ENCODE measurements around the gene IFI6. TPM values are rescaled to one million over a fixed set of nuclear protein-coding genes. Genes with fewer than 3 reads are reported as not detected.
A peak's percentile ranks its signal among the peaks of the same experiment; 100 is the strongest.

The IFI6 gene
- total and polyA plus RNA-seq, 2 of the 4 experiments (the other 2 are of a cell fraction) = 7.3 to 16.8 TPM

DNA sequence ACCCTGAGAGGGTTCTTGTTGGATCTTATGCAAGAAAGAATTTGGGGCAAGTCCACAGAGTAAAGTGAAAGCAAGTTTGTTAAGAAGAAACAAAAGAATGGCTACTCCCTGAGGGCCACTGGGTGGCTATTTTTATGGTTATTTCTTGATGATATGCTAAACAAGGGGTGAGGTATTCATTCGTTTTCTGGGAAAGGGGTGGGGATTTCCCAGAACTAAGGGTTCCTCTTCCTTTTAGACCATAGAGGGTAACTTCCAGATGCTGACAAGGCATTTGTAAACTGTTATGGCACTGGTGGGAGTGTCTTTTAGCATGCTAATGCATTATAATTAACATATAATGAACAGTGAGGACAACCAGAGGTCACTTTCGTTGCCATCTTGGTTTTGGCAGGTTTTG lies 18.2 kb upstream of the IFI6 start:
- TF ChIP-seq MAZ (IDR thresholded peaks at IDR 0.05; ENCODE audit: borderline replicate concordance, low read depth, low read length) (no peak), FOS (IDR thresholded peaks at IDR 0.05; ENCODE audit: low read depth, low read length) (no peak), CEBPB (IDR thresholded peaks at IDR 0.05; ENCODE audit: low read depth, low read length) (no peak), MAFK (IDR thresholded peaks at IDR 0.05; ENCODE audit: low read depth, low read length) (0 out of 2 replicates have a peak, but pooled peaks have one; percentile 24)
- TF ChIP-seq, protein P1, sequence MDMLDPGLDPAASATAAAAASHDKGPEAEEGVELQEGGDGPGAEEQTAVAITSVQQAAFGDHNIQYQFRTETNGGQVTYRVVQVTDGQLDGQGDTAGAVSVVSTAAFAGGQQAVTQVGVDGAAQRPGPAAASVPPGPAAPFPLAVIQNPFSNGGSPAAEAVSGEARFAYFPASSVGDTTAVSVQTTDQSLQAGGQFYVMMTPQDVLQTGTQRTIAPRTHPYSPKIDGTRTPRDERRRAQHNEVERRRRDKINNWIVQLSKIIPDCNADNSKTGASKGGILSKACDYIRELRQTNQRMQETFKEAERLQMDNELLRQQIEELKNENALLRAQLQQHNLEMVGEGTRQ (IDR thresholded peaks at IDR 0.05; ENCODE audit: low read depth, low read length) = no peak
- Histone ChIP-seq H2BK20ac (ENCODE audit: low read depth, low read length) (no peak overlapping the region), H3K4me2 (ENCODE audit: low read depth, low read length) (no peak overlapping the region), H3K14ac (replicated peaks; ENCODE audit: low read depth, low read length) (no peak overlapping the region), H3K23ac (ENCODE audit: low read depth, low read length) (no peak overlapping the region), H3K27me3 (ENCODE audit: control insufficient read depth, insufficient read depth, low read length) (peaks cover 40% of the 10 kb centered on the region), H3K4me3 (ENCODE audit: insufficient read depth, low read depth, low read length) (no peak overlapping the region), H2AK5ac (ENCODE audit: low read depth, low read length) (no peak overlapping the region), H2AK9ac (replicated peaks; ENCODE audit: low read depth, low read length, poor library complexity) (no peak overlapping the region), H4K91ac (ENCODE audit: insufficient read depth, low read depth, low read length) (no peak overlapping the region), H3K4ac (ENCODE audit: low read depth, low read length) (peak overlapping the region; percentile 29; the same call in 1 of the 2 replicates), H4K8ac (ENCODE audit: low read depth in 2 of 2, low read length in 2 of 2) (no peak overlapping the region), H3K79me1 (ENCODE audit: low read depth in 1 of 2, low read length in 2 of 2) (no peaks in the 10 kb centered on the region), H2BK5ac (ENCODE audit: low read depth, low read length, poor library complexity, severe bottlenecking) (no peak overlapping the region), H2BK120ac (ENCODE audit: low read depth, low read length) (no peak overlapping the region), H3K4me1 (ENCODE audit: control insufficient read depth, insufficient read depth, low read length) (0 out of 2 replicates have a peak, but pooled peaks cover 2% of the 10 kb centered on the region), H4K20me1 (ENCODE audit: insufficient read depth, low read length) (no peaks in the 10 kb centered on the region), H3K9ac (ENCODE audit: low read depth, low read length) (no peak overlapping the region), H3K56ac (ENCODE audit: extremely low read depth, insufficient read depth, low read length) (no peak overlapping the region), H4K5ac (ENCODE audit: low read depth, low read length) (no peak overlapping the region), H3K36me3 (ENCODE audit: control insufficient read depth, insufficient read depth, low read length) (no peaks in the 10 kb centered on the region), H3K18ac (ENCODE audit: low read depth, low read length) (no peak overlapping the region), H3K9me3 (ENCODE audit: control insufficient read depth, insufficient read depth, low read length) (no peaks in the 10 kb centered on the region), H3K27ac (ENCODE audit: insufficient read depth, low read length) (no peak overlapping the region), H2BK15ac (ENCODE audit: low read depth, low read length) (no peak overlapping the region), H3K9me1 (ENCODE audit: insufficient read depth, low read length) (peaks cover 4% of the 10 kb centered on the region; the same call in 1 of the 2 replicates), H2AFZ (replicated peaks; ENCODE audit: low read length, poor library complexity) (no peak overlapping the region)
- in situ Hi-C loops (cut with MboI; ENCODE audit: low sequenced_read_pairs) = no loop called here
- no TSS peak for BruUV-seq (replicated peaks)
- intact Hi-C loops (cut with micrococcal nuclease) = no loop called here
- ChIA-PET POLR2A (ENCODE audit: unreplicated experiment) (no interaction called here), CTCF (interaction anchor here (1.3 kb wide), 1 partner anchor 18 kb away, joined by 4 read pairs; the partner anchor contains the start of gene IFI6)
- dilution Hi-C loops (cut with HindIII; ENCODE audit: low sequenced_read_pairs, unreplicated experiment) = no loop called here
- no CpG with 5 or more reads among the region's 2 CpGs for WGBS, 2 experiments (ENCODE audit: extremely low coverage in 2 of 2, insufficient read length in 1 of 2)
- DNase-seq (no peak), ATAC-seq (ENCODE audit: low read depth) (no peak)
